HUES6 (cell line): Measurements from ENCODE around the gene MAN1A1.
"Not testable (repeated sequence)": the region's sequence is repeated elsewhere in the genome, so short reads cannot be mapped to it uniquely, and the experiment has no call there.

ENCODE experiments used
- H3K27ac ChIP-seq: 2 replicates; pipeline ENCODE4 v1.7.0; 2013; ENCODE audit warnings: low read depth, mild to moderate bottlenecking, low read length, inconsistent platforms
- H3K27me3 ChIP-seq: 2 replicates; pipeline ENCODE4 v1.6.1; 2013; ENCODE audit warnings: low read length; ENCODE audit not compliant: control insufficient read depth, insufficient read depth
- H3K36me3 ChIP-seq: 2 replicates; pipeline ENCODE4 v1.6.1; 2013; ENCODE audit warnings: low read length; ENCODE audit not compliant: control insufficient read depth, insufficient read depth
- H3K4me1 ChIP-seq: 2 replicates; pipeline ENCODE4 v1.6.1; 2013; ENCODE audit warnings: low read length; ENCODE audit not compliant: control insufficient read depth, insufficient read depth
- H3K4me3 ChIP-seq: 2 replicates; pipeline ENCODE4 v1.5.1; 2013; ENCODE audit warnings: low read depth, low read length
- H3K9ac ChIP-seq: one replicate; pipeline ENCODE4 v1.6.1; 2013; ENCODE audit warnings: mild to moderate bottlenecking, low read length
- H3K9me3 ChIP-seq: 2 replicates; pipeline ENCODE4 v1.6.1; 2013; ENCODE audit warnings: low read depth, low read length; ENCODE audit not compliant: control insufficient read depth, insufficient read depth

MAN1A1 gene

GRCh38 chr6:119299694-119300093 is 49.9 kb downstream of the MAN1A1 start:
- Histone ChIP-seq H3K4me3 (no peak overlapping the region), H3K4me1 (peaks cover 13% of the 10 kb centered on the region), H3K27me3 (no peaks in the 10 kb centered on the region), H3K27ac (no peak overlapping the region), H3K36me3 (no peaks in the 10 kb centered on the region), H3K9ac (no peak overlapping the region), H3K9me3 (no peaks in the 10 kb centered on the region)

GRCh38 chr6:119297049-119297448 is 52.5 kb downstream of the MAN1A1 start:
- Histone ChIP-seq H3K4me1 (peaks cover 13% of the 10 kb centered on the region), H3K27ac (no peak overlapping the region), H3K36me3 (no peaks in the 10 kb centered on the region), H3K9ac (no peak overlapping the region), H3K27me3 (no peaks in the 10 kb centered on the region), H3K4me3 (no peak overlapping the region), H3K9me3 (no peaks in the 10 kb centered on the region)

GRCh38 chr6:119296036-119297035 is 53.2 kb downstream of the MAN1A1 start:
- Histone ChIP-seq H3K27ac (no peak overlapping the region), H3K4me1 (peaks cover 13% of the 10 kb centered on the region), H3K27me3 (no peaks in the 10 kb centered on the region), H3K4me3 (no peak overlapping the region), H3K9me3 (no peaks in the 10 kb centered on the region), H3K36me3 (no peaks in the 10 kb centered on the region), H3K9ac (no peak overlapping the region)

GRCh38 chr6:119294984-119295383 is 54.6 kb downstream of the MAN1A1 start:
- no peaks in the 10 kb centered on the region for H3K9me3 ChIP-seq
- no peak overlapping the region for H3K27ac ChIP-seq
- H3K27me3 ChIP-seq, result no peaks in the 10 kb centered on the region
- no peak overlapping the region for H3K4me3 ChIP-seq
- H3K9ac ChIP-seq, result no peak overlapping the region
- peaks cover 13% of the 10 kb centered on the region for H3K4me1 ChIP-seq
- no peaks in the 10 kb centered on the region for H3K36me3 ChIP-seq

GRCh38 chr6:119291060-119291459 is 58.5 kb downstream of the MAN1A1 start:
- not testable (repeated sequence) for H3K27me3 ChIP-seq, H3K36me3 ChIP-seq, H3K4me3 ChIP-seq

GRCh38 chr6:119290306-119290705 is 59.3 kb downstream of the MAN1A1 start:
- Histone ChIP-seq H3K4me1 (no peaks in the 10 kb centered on the region), H3K9me3 (no peaks in the 10 kb centered on the region), H3K9ac (no peak overlapping the region), H3K27ac (no peak overlapping the region), H3K36me3 (no peaks in the 10 kb centered on the region), H3K4me3 (no peak overlapping the region), H3K27me3 (no peaks in the 10 kb centered on the region)

More at GRCh38 chr6:119291060-119291459, 58.5 kb downstream of the MAN1A1 start:
- H3K9me3 ChIP-seq, H3K4me1 ChIP-seq, H3K9ac ChIP-seq, H3K27ac ChIP-seq: not testable (repeated sequence)

- no peak overlapping the region for H3K27ac ChIP-seq
- no peaks in the 10 kb centered on the region for H3K9me3 ChIP-seq
- H3K27me3 ChIP-seq, result no peaks in the 10 kb centered on the region
- no peak overlapping the region for H3K9ac ChIP-seq
- no peaks in the 10 kb centered on the region for H3K4me1 ChIP-seq
- no peak overlapping the region for H3K4me3 ChIP-seq
- no peaks in the 10 kb centered on the region for H3K36me3 ChIP-seq
Measured at GRCh38 chr6:119289651-119290050, 59.9 kb downstream of the MAN1A1 start.

- H3K27ac ChIP-seq, result no peak overlapping the region
- no peaks in the 10 kb centered on the region for H3K27me3 ChIP-seq
- H3K4me3 ChIP-seq, result no peak overlapping the region
- no peaks in the 10 kb centered on the region for H3K36me3 ChIP-seq
- no peaks in the 10 kb centered on the region for H3K4me1 ChIP-seq
- no peaks in the 10 kb centered on the region for H3K9me3 ChIP-seq
- no peak overlapping the region for H3K9ac ChIP-seq
Measured at GRCh38 chr6:119285908-119286625, 63.5 kb downstream of the MAN1A1 start.

GRCh38 chr6:119284861-119285521 is 64.6 kb downstream of the MAN1A1 start:
- H3K4me1 ChIP-seq, result no peaks in the 10 kb centered on the region
- H3K9me3 ChIP-seq, result no peaks in the 10 kb centered on the region
- no peak overlapping the region for H3K9ac ChIP-seq
- no peak overlapping the region for H3K4me3 ChIP-seq
- H3K27me3 ChIP-seq, result no peaks in the 10 kb centered on the region
- no peaks in the 10 kb centered on the region for H3K36me3 ChIP-seq
- H3K27ac ChIP-seq, result no peak overlapping the region

GRCh38 chr6:119283979-119284545 is 65.5 kb downstream of the MAN1A1 start:
- H3K4me1 ChIP-seq, result no peaks in the 10 kb centered on the region
- H3K4me3 ChIP-seq, result no peak overlapping the region
- H3K27ac ChIP-seq, result no peak overlapping the region
- H3K9ac ChIP-seq, result no peak overlapping the region
- no peaks in the 10 kb centered on the region for H3K27me3 ChIP-seq
- no peaks in the 10 kb centered on the region for H3K36me3 ChIP-seq
- no peaks in the 10 kb centered on the region for H3K9me3 ChIP-seq
